Ovary (tissue), 9 donors: ENCODE data around the gene HIF3A. TPM values are rescaled to one million over a fixed set of nuclear protein-coding genes. Genes with fewer than 3 reads are reported as not detected.

Experiments
- DNase-seq, 5 donors: peaks; one replicate each; pipeline ENCODE4 v3.0.0-alpha.2; 2019 to 2020
- H3K27ac ChIP-seq, 2 donors: fragments of 200-600 bp; one replicate each; pipeline versions ENCODE4 v1.5.1 to v1.8.0; 2019 to 2022
- H3K27me3 ChIP-seq: fragments of 200-600 bp; one replicate; pipeline ENCODE4 v1.8.0; 2022
- H3K36me3 ChIP-seq: fragments of 200-600 bp; sonication (generic); one replicate; pipeline ENCODE4 v1.5.1; 2019
- H3K4me1 ChIP-seq: one replicate; pipeline ENCODE4 v1.8.1; 2013; ENCODE audit warnings: mild to moderate bottlenecking, moderate library complexity; ENCODE audit not compliant: insufficient read depth
- H3K4me3 ChIP-seq: fragments of 200-600 bp; sonication (generic); one replicate; pipeline ENCODE4 v1.5.1; 2017
- H3K9me3 ChIP-seq, 2 donors: fragments of 200-600 bp in 1 of 2; sonication (generic) in 1 of 2; one replicate each; pipeline versions ENCODE4 v1.5.1 to v1.8.1; 2013 to 2019; ENCODE audit warnings: mild to moderate bottlenecking in 1 of 2, moderate library complexity in 1 of 2
- EP300 ChIP-seq: sonication (generic); formaldehyde crosslinking; IDR thresholded peaks from one replicate; pipeline ENCODE4 v1.6.1; 2017; ENCODE audit warnings: antibody characterized with exemption
- POLR2A ChIP-seq: fragments of 450-650 bp; IDR thresholded peaks from one replicate; pipeline ENCODE4 v1.6.1; 2017; ENCODE audit warnings: antibody characterized with exemption, mild to moderate bottlenecking, moderate library complexity
- WGBS, 3 donors: extraction: QIAGEN DNeasy Blood & Tissue Kit in 1 of 3; methylation state at CpG; one replicate each; pipeline versions ENCODE4 v1.1.5 to v1.1.7; 2013 to 2017; 5-methylcytosine and 5-hydroxymethylcytosine counted together
- intact Hi-C, 4 donors: fragments of 100-400 bp; cut with DNase I; formaldehyde crosslinking; loops; one replicate each; pipeline versions ENCODE4 v1.11.0 to v1.15.1; 2022 to 2023
- polyA plus RNA-seq, 2 donors: library from polyadenylated mRNA; stranded (reverse); fragments of 200-250 nt in 1 of 2; fragments of 350-450 nt in 1 of 2; fragmentation: Illumina TruSeq in 1 of 2; extraction: RNeasy Lipid Tissue Mini Kit (QIAGEN cat#74804) in 1 of 2; gene quantifications; one replicate each; pipeline ENCODE4 v1.2.3, GENCODE V29; 2013 to 2014
- total RNA-seq, 7 donors: library from RNA; depleted of rRNA in 2 of 7; stranded (reverse); fragments of >200 nt in 2 of 7; fragmentation: NEBNext Ultra II Directional in 3 of 7; extraction: Animal tissue kit (Norgen Biotek cat#: 25700) in 3 of 7; gene quantifications; one replicate each; pipeline versions ENCODE4 v1.1.0 to v1.2.4, GENCODE V29; 2016 to 2023
- TF ChIP-seq, protein P1 (sequence below), 3 donors: fragments of 450-650 bp in 2 of 3; fragments of 200-600 bp in 1 of 3; IDR thresholded peaks; one replicate each; pipeline versions ENCODE4 v1.5.1 to v1.8.0; 2016 to 2022; ENCODE audit warnings: antibody characterized with exemption in 3 of 3, mild to moderate bottlenecking in 1 of 3
- donor health status: DM: no; HTN: no; CAD: no; lungs with moderate emphysema.
- donor health status: DM: no; HTN: no; CAD: no.
- donor health status: Bipolar disorder and iron deficiency.
- donor health status: DM: yes; HTN: yes; CAD: no.
- donor health status: DM: no; HTN: no; CAD: no.
- donor health status: DM: yes; HTN: yes; CAD: no.

Gene HIF3A
- total and polyA plus RNA-seq, 9 donors = 10.8 to 82.2 (median 40.9) TPM

DNA sequence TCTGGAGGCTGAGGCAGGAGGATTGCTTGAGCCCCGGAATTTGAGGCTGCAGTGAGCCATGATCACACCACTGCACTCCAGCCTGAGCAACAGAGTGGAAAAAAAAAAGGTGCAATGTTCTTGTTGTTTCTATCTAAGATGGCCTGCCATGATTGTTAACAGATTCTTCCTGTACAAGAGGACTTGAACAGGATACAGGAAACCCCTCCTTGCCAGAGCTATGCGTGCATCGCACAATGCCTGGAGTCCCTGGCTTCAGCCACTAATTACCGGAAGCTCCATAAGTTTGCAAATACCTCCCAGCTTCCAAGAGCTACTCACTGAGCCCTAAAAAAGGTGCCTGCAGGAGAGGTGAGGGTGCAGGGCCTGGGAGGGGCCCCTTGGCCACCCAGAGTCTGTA is 13.1 kb upstream of the HIF3A start:
- no peak for DNase-seq
- Histone ChIP-seq H3K9me3 (no peaks in the 10 kb centered on the region), H3K27ac (no peak overlapping the region), H3K36me3 (no peaks in the 10 kb centered on the region), H3K27me3 (no peaks in the 10 kb centered on the region), H3K4me3 (no peak overlapping the region), H3K4me1 (no peaks in the 10 kb centered on the region)
- intact Hi-C loops = loop anchor here in 2 of 4 donors (5.0 to 10.0 kb wide), 6 partner anchors 64 to 229 kb away; partner anchors contain the start of gene PPP5C (in 1 of the 2)
- 86 to 92% (median 86%) methylated on average over 4 of the region's 4 CpGs for WGBS, 3 donors
- TF ChIP-seq, protein P1, sequence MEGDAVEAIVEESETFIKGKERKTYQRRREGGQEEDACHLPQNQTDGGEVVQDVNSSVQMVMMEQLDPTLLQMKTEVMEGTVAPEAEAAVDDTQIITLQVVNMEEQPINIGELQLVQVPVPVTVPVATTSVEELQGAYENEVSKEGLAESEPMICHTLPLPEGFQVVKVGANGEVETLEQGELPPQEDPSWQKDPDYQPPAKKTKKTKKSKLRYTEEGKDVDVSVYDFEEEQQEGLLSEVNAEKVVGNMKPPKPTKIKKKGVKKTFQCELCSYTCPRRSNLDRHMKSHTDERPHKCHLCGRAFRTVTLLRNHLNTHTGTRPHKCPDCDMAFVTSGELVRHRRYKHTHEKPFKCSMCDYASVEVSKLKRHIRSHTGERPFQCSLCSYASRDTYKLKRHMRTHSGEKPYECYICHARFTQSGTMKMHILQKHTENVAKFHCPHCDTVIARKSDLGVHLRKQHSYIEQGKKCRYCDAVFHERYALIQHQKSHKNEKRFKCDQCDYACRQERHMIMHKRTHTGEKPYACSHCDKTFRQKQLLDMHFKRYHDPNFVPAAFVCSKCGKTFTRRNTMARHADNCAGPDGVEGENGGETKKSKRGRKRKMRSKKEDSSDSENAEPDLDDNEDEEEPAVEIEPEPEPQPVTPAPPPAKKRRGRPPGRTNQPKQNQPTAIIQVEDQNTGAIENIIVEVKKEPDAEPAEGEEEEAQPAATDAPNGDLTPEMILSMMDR (IDR thresholded peaks at IDR 0.05) = no peak
- no peak for TF ChIP-seq POLR2A

DNA sequence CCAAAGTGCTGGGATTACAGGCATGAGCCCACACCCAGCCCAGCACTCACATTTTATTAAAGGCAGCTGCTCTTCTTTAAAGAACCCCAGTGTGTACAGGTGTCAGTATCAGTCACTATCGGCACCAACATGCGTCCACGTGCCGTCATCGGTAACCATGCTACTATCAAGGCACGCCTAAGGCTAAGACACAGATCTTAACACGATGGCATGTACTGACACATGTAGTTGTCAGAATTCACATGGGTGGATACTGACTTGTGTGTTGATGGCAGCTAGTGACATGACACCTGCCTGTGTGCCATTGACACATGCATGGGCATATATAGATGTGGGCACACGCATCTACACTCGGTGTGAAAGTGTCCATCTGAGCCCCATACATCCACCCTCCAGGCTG is 12.2 kb upstream of the HIF3A start:
- H3K4me1 ChIP-seq = peaks cover 3% of the 10 kb centered on the region
- no peak overlapping the region for H3K27ac ChIP-seq
- intact Hi-C loops = loop anchor here in 2 of 4 donors (5.0 to 10.0 kb wide), 6 partner anchors 63 to 228 kb away; partner anchors contain the start of gene PPP5C (in 1 of the 2)
- H3K36me3 ChIP-seq = no peaks in the 10 kb centered on the region
- no peak for TF ChIP-seq POLR2A
- TF ChIP-seq, protein P1 (IDR thresholded peaks at IDR 0.05) = no peak
- TF ChIP-seq EP300 = no peak
- DNase-seq = no peak
- no peaks in the 10 kb centered on the region for H3K9me3 ChIP-seq
- no peak overlapping the region for H3K4me3 ChIP-seq
- no peaks in the 10 kb centered on the region for H3K27me3 ChIP-seq
- 63 to 80% (median 73%) methylated on average over 9 of the region's 9 CpGs for WGBS, 3 donors

DNA sequence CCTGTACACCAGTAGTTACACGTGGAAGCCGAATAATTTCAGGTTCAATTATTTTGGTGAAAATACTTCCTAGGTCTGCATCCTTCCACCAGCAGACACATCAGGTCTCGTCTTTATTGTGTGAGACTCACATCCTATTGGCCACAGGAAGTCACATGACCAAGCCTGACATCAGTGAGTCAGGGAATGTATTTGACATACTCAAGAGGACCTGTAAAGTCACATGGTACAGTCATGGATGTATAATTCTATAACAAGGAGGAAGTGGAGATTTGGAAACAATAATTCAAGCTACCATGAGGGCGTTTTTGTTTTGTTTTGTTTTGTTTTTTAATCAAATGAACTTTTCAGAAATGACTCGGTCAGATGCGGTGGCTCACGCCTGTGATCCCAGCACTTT is 9.3 kb upstream of the HIF3A start:
- no peak for TF ChIP-seq POLR2A
- TF ChIP-seq, protein P1 (IDR thresholded peaks at IDR 0.05) = no peak
- no peak for TF ChIP-seq EP300
- H3K4me1 ChIP-seq = peaks cover 4% of the 10 kb centered on the region
- 43 to 61% (median 45%) methylated on average over 7 of the region's 7 CpGs for WGBS, 3 donors
- no peak overlapping the region for H3K27ac ChIP-seq
- intact Hi-C loops = loop anchor here in 1 of 4 donors (10.0 kb wide), 2 partner anchors 67 to 107 kb away; no protein-coding TSS in a partner anchor
- DNase-seq = no peak
- no peaks in the 10 kb centered on the region for H3K27me3 ChIP-seq
- no peak overlapping the region for H3K4me3 ChIP-seq
- H3K9me3 ChIP-seq = no peaks in the 10 kb centered on the region
- H3K36me3 ChIP-seq = no peaks in the 10 kb centered on the region

DNA sequence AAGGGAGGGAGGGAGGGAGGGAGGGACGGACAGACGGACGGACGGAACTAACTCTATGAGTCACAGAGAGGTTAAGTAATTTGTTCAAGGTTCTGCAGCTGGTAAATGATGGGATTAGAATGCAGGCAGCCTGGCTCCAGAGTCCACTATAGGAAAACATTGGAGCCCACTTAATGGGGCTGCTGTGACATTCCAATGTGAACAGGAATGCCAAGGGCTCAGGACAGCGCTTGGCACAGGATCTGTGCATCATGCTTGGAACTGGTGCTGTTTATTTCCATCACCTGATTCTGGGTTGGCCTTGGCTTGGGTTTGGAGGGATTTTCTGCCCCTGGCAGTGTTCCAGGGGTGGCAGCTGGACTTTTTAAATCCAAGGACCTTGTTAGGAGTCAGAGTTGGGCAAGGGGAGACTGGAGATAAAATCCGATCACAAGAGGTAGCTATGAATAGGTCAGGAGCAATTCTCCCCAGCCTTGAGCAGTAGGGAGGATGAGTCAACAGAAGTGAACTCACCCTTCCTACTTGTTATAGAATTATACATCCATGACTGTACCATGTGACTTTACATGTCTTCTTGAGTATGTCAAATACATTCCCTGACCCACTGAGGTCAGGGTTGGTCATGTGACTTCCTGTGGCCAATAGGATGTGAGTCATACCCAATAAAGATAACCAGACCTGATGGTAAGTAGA is 7.8 kb upstream of the HIF3A start:
- WGBS, 3 donors = 9 to 22% (median 18%) methylated on average over 6 of the region's 6 CpGs
- peak in 2 of 5 donors; percentile 29 to 33 for DNase-seq
- Histone ChIP-seq H3K27ac (no peak overlapping the region), H3K36me3 (no peaks in the 10 kb centered on the region), H3K4me1 (peaks cover 4% of the 10 kb centered on the region), H3K9me3 (no peaks in the 10 kb centered on the region), H3K27me3 (no peaks in the 10 kb centered on the region), H3K4me3 (no peak overlapping the region)
- intact Hi-C loops = loop anchor here in 1 of 4 donors (10.0 kb wide), 2 partner anchors 66 to 106 kb away; no protein-coding TSS in a partner anchor
- TF ChIP-seq POLR2A (no peak), EP300 (no peak)
- TF ChIP-seq, protein P1 (IDR thresholded peaks at IDR 0.05) = no peak
